Islet of Langerhans (tissue), 1 donor: ENCODE measurements around the gene TRPC3.

ENCODE experiments used
- FAIRE-seq: peaks from one replicate; lab custom pipeline; 2011; peaks lifted over from hg19 to GRCh38; lab: Jason Lieb, UNC

The TRPC3 gene

GRCh38 chr4:121873604-121874003 is 78.3 kb downstream of the TRPC3 start:
- FAIRE-seq: no peak

- peak; percentile 49 for FAIRE-seq
Measured at GRCh38 chr4:121869841-121870822, 81.7 kb downstream of the TRPC3 start, which contains the start of gene BBS7. Gene BBS7, minus strand, starts transcription at chr4:121870474. Its CDS starts 161 bp downstream, at chr4:121870313.

GRCh38 chr4:121863799-121864198 is 88.1 kb downstream of the TRPC3 start:
- no peak for FAIRE-seq

GRCh38 chr4:121861426-121861825 is 90.4 kb downstream of the TRPC3 start:
- FAIRE-seq: peak; percentile 13

- FAIRE-seq: no peak
Measured at GRCh38 chr4:121860121-121860520, 91.7 kb downstream of the TRPC3 start.

GRCh38 chr4:121851354-121851753 is 100.5 kb downstream of the TRPC3 start:
- no peak for FAIRE-seq

GRCh38 chr4:121846662-121847061 is 105.2 kb downstream of the TRPC3 start:
- FAIRE-seq: no peak

GRCh38 chr4:121842862-121843261 is 109.0 kb downstream of the TRPC3 start:
- FAIRE-seq: no peak

GRCh38 chr4:121838136-121838535 is 113.7 kb downstream of the TRPC3 start:
- FAIRE-seq: peak; percentile 13

- FAIRE-seq: no peak
Measured at GRCh38 chr4:121829511-121829910, 122.3 kb downstream of the TRPC3 start.
